HG03280 (cell line): Measurements from ENCODE around the gene PDPK1.
"Not testable (repeated sequence)": the region's sequence is repeated elsewhere in the genome, so short reads cannot be mapped to it uniquely, and the experiment has no call there.

Source experiments
- ATAC-seq: cut with Tn5 transposase; IDR thresholded peaks from one replicate; pipeline ENCODE4 v1.9.1; 2021; ENCODE audit warnings: mild to moderate bottlenecking, moderate library complexity; ENCODE audit not compliant: unreplicated experiment

The PDPK1 gene

GRCh38 chr16:2609827-2610470 lies 72.1 kb downstream of the PDPK1 start:
- ATAC-seq, result no peak

GRCh38 chr16:2610781-2611498 lies 73.1 kb downstream of the PDPK1 start:
- no peak for ATAC-seq

- no peak for ATAC-seq
Measured at GRCh38 chr16:2611499-2611862, 73.7 kb downstream of the PDPK1 start.

- not testable (repeated sequence) for ATAC-seq
Measured at GRCh38 chr16:2611877-2612276, 74.1 kb downstream of the PDPK1 start.

GRCh38 chr16:2613251-2613650 lies 75.4 kb downstream of the PDPK1 start:
- ATAC-seq, result not testable (repeated sequence)

GRCh38 chr16:2614761-2615191 lies 77.0 kb downstream of the PDPK1 start:
- no peak for ATAC-seq

GRCh38 chr16:2618964-2619363 lies 81.1 kb downstream of the PDPK1 start:
- not testable (repeated sequence) for ATAC-seq

GRCh38 chr16:2619628-2620027 lies 81.8 kb downstream of the PDPK1 start:
- ATAC-seq, result not testable (repeated sequence)

- not testable (repeated sequence) for ATAC-seq
Measured at GRCh38 chr16:2620870-2621269, 83.0 kb downstream of the PDPK1 start.

GRCh38 chr16:2621395-2621794 lies 83.6 kb downstream of the PDPK1 start:
- ATAC-seq, result not testable (repeated sequence)

- ATAC-seq, result not testable (repeated sequence)
Measured at GRCh38 chr16:2627075-2627474, 89.3 kb downstream of the PDPK1 start.

- not testable (repeated sequence) for ATAC-seq
Measured at GRCh38 chr16:2631203-2631602, 93.4 kb downstream of the PDPK1 start.

GRCh38 chr16:2632291-2632690 lies 94.5 kb downstream of the PDPK1 start:
- not testable (repeated sequence) for ATAC-seq

GRCh38 chr16:2639071-2639721 lies 101.4 kb downstream of the PDPK1 start:
- ATAC-seq, result not testable (repeated sequence)

- not testable (repeated sequence) for ATAC-seq
Measured at GRCh38 chr16:2639722-2640072, 101.9 kb downstream of the PDPK1 start.

- not testable (repeated sequence) for ATAC-seq
Measured at GRCh38 chr16:2642561-2642960, 104.7 kb downstream of the PDPK1 start.

GRCh38 chr16:2644754-2645453 lies 107.1 kb downstream of the PDPK1 start:
- not testable (repeated sequence) for ATAC-seq

GRCh38 chr16:2651268-2651871 lies 113.5 kb downstream of the PDPK1 start:
- ATAC-seq, result not testable (repeated sequence)
